Natural killer cell treated with Interleukin-12 subunit alpha and Interleukin-12 subunit beta and Interleukin-15 and Interleukin-18, amount 100 ng/mL, for 72 hours (primary cell): ENCODE measurements around the gene PDS5B. TPM values are rescaled to one million over a fixed set of nuclear protein-coding genes. Genes with fewer than 3 reads are reported as not detected.

Source experiments
- ATAC-seq, 2 donors: fragments of 150-1000 bp; cut with Tn5 transposase in 1 of 2; sonication (Bioruptor Pico), chemical (Tn5 transposase) in 1 of 2; 2 replicates each; pipeline ENCODE4 v1.10.0; 2021
- DNase-seq: peaks from one replicate; pipeline ENCODE4 v3.0.0; 2022; ENCODE audit warnings: low spot score
- H3K27ac Mint-ChIP-seq, 2 donors: 1 replicate in 1 of 2; 2 replicates in 1 of 2; pipeline ENCODE4 v1.8.0; 2022; ENCODE audit warnings: mixed read lengths in 2 of 2, mild to moderate bottlenecking in 1 of 2, moderate library complexity in 1 of 2
- H3K27me3 Mint-ChIP-seq, 2 donors: 1 replicate in 1 of 2; 2 replicates in 1 of 2; pipeline ENCODE4 v1.8.0; 2022; ENCODE audit warnings: mixed read lengths in 2 of 2
- H3K36me3 Mint-ChIP-seq: one replicate; pipeline ENCODE4 v1.8.0; 2022; ENCODE audit warnings: mixed read lengths
- H3K4me1 Mint-ChIP-seq, 2 donors: 1 replicate in 1 of 2; 2 replicates in 1 of 2; pipeline ENCODE4 v1.8.0; 2022; ENCODE audit warnings: low read depth in 2 of 2, mixed read lengths in 2 of 2, mild to moderate bottlenecking in 1 of 2
- H3K4me3 Mint-ChIP-seq: one replicate; pipeline ENCODE4 v1.8.0; 2022; ENCODE audit warnings: mixed read lengths
- H3K9me3 Mint-ChIP-seq: 2 replicates; pipeline ENCODE4 v1.8.0; 2022; ENCODE audit warnings: mixed read lengths
- total RNA-seq, 2 donors: library from RNA; stranded (reverse); gene quantifications; one replicate each; pipeline ENCODE4 v1.2.3, GENCODE V29; 2022

Gene PDS5B
- total RNA-seq, 2 donors from 2014 or later = 46.9 to 48.6 TPM

- Mint-ChIP-seq H3K4me3 (no peak overlapping the region), H3K27me3 (no peaks in the 10 kb centered on the region), H3K4me1 (peaks cover 47 to 56% of the 10 kb centered on the region in 2 donors), H3K9me3 (no peaks in the 10 kb centered on the region), H3K27ac (no peak overlapping the region), H3K36me3 (peaks cover 17% of the 10 kb centered on the region)
- ATAC-seq = no peak
- no peak for DNase-seq
These were observed 23.2 kb downstream of the PDS5B start for GRCh38 chr13:32609428-32609827.

GRCh38 chr13:32610538-32610937, 24.3 kb downstream of the PDS5B start:
- DNase-seq (no peak), ATAC-seq (no peak)
- Mint-ChIP-seq H3K4me3 (no peak overlapping the region), H3K27me3 (no peaks in the 10 kb centered on the region), H3K36me3 (peaks cover 9% of the 10 kb centered on the region), H3K27ac (no peak overlapping the region), H3K9me3 (no peaks in the 10 kb centered on the region), H3K4me1 (peaks cover 39 to 47% of the 10 kb centered on the region in 2 donors)

- H3K9me3 Mint-ChIP-seq = no peaks in the 10 kb centered on the region
- peaks cover 6% of the 10 kb centered on the region for H3K36me3 Mint-ChIP-seq
- DNase-seq = no peak
- no peak for ATAC-seq
- no peak overlapping the region for H3K4me3 Mint-ChIP-seq
- H3K4me1 Mint-ChIP-seq = peaks cover 35 to 42% of the 10 kb centered on the region in 2 donors
- H3K27ac Mint-ChIP-seq = no peak overlapping the region
- no peaks in the 10 kb centered on the region for H3K27me3 Mint-ChIP-seq
These were observed 24.7 kb downstream of the PDS5B start for GRCh38 chr13:32610977-32611376.

GRCh38 chr13:32616883-32617511, 30.7 kb downstream of the PDS5B start:
- peaks cover 30 to 38% of the 10 kb centered on the region in 2 donors for H3K4me1 Mint-ChIP-seq
- no peaks in the 10 kb centered on the region for H3K27me3 Mint-ChIP-seq
- no peak overlapping the region for H3K27ac Mint-ChIP-seq
- DNase-seq (no peak), ATAC-seq (no peak)
- peaks cover under 1% of the 10 kb centered on the region for H3K9me3 Mint-ChIP-seq
- peaks cover 7% of the 10 kb centered on the region for H3K36me3 Mint-ChIP-seq
- no peak overlapping the region for H3K4me3 Mint-ChIP-seq

GRCh38 chr13:32622827-32623226, 36.6 kb downstream of the PDS5B start:
- Mint-ChIP-seq H3K9me3 (peaks cover 9% of the 10 kb centered on the region), H3K36me3 (peaks cover 17% of the 10 kb centered on the region), H3K4me1 (peaks cover 42 to 45% of the 10 kb centered on the region in 2 donors), H3K27ac (no peak overlapping the region), H3K4me3 (no peak overlapping the region), H3K27me3 (no peaks in the 10 kb centered on the region)
- no peak for DNase-seq
- peak in 1 of 2 donors; percentile 58 for ATAC-seq

GRCh38 chr13:32624441-32624840, 38.2 kb downstream of the PDS5B start:
- H3K27ac Mint-ChIP-seq = no peak overlapping the region
- DNase-seq (no peak), ATAC-seq (no peak)
- peaks cover 34 to 41% of the 10 kb centered on the region in 2 donors for H3K4me1 Mint-ChIP-seq
- peaks cover 9% of the 10 kb centered on the region for H3K9me3 Mint-ChIP-seq
- H3K4me3 Mint-ChIP-seq = no peak overlapping the region
- H3K36me3 Mint-ChIP-seq = peaks cover 17% of the 10 kb centered on the region
- no peaks in the 10 kb centered on the region for H3K27me3 Mint-ChIP-seq

- no peak overlapping the region for H3K27ac Mint-ChIP-seq
- peaks cover 35 to 44% of the 10 kb centered on the region in 2 donors for H3K4me1 Mint-ChIP-seq
- H3K36me3 Mint-ChIP-seq = peaks cover 5% of the 10 kb centered on the region
- DNase-seq = no peak
- H3K4me3 Mint-ChIP-seq = no peak overlapping the region
- no peaks in the 10 kb centered on the region for H3K27me3 Mint-ChIP-seq
- peaks cover 4% of the 10 kb centered on the region for H3K9me3 Mint-ChIP-seq
- no peak for ATAC-seq
These were observed 41.5 kb downstream of the PDS5B start for GRCh38 chr13:32627793-32628192.

GRCh38 chr13:32629313-32629712, 43.1 kb downstream of the PDS5B start:
- Mint-ChIP-seq H3K27me3 (no peaks in the 10 kb centered on the region), H3K4me1 (peaks cover 34 to 42% of the 10 kb centered on the region in 2 donors), H3K36me3 (no peaks in the 10 kb centered on the region), H3K4me3 (no peak overlapping the region), H3K9me3 (no peaks in the 10 kb centered on the region), H3K27ac (no peak overlapping the region)
- ATAC-seq (no peak), DNase-seq (no peak)

GRCh38 chr13:32629866-32630265, 43.6 kb downstream of the PDS5B start:
- Mint-ChIP-seq H3K27me3 (no peaks in the 10 kb centered on the region), H3K4me3 (no peak overlapping the region), H3K36me3 (no peaks in the 10 kb centered on the region), H3K4me1 (peaks cover 31 to 37% of the 10 kb centered on the region in 2 donors), H3K9me3 (no peaks in the 10 kb centered on the region), H3K27ac (no peak overlapping the region)
- no peak for ATAC-seq
- DNase-seq = no peak

GRCh38 chr13:32632343-32632909, 46.2 kb downstream of the PDS5B start:
- ATAC-seq = no peak
- Mint-ChIP-seq H3K36me3 (no peaks in the 10 kb centered on the region), H3K27me3 (no peaks in the 10 kb centered on the region), H3K4me3 (no peak overlapping the region), H3K27ac (peak overlapping the region in 1 of 2 donors; percentile 47), H3K4me1 (peaks cover 20 to 27% of the 10 kb centered on the region in 2 donors), H3K9me3 (no peaks in the 10 kb centered on the region)
- no peak for DNase-seq

- H3K9me3 Mint-ChIP-seq = no peaks in the 10 kb centered on the region
- DNase-seq (no peak), ATAC-seq (no peak)
- H3K27ac Mint-ChIP-seq = no peak overlapping the region
- no peak overlapping the region for H3K4me3 Mint-ChIP-seq
- no peaks in the 10 kb centered on the region for H3K27me3 Mint-ChIP-seq
- H3K36me3 Mint-ChIP-seq = no peaks in the 10 kb centered on the region
- peaks cover 13 to 14% of the 10 kb centered on the region in 2 donors for H3K4me1 Mint-ChIP-seq
These were observed 50.5 kb downstream of the PDS5B start for GRCh38 chr13:32636711-32637110.

- no peak for DNase-seq
- Mint-ChIP-seq H3K27me3 (no peaks in the 10 kb centered on the region), H3K27ac (no peak overlapping the region), H3K36me3 (no peaks in the 10 kb centered on the region), H3K4me3 (no peak overlapping the region), H3K9me3 (no peaks in the 10 kb centered on the region), H3K4me1 (peaks cover 20 to 31% of the 10 kb centered on the region in 2 donors)
- ATAC-seq = no peak
These were observed 52.5 kb downstream of the PDS5B start for GRCh38 chr13:32638739-32639138.

- peak; percentile 68 to 76 for ATAC-seq
- no peak overlapping the region for H3K4me3 Mint-ChIP-seq
- H3K36me3 Mint-ChIP-seq = no peaks in the 10 kb centered on the region
- H3K4me1 Mint-ChIP-seq = peaks cover 23 to 36% of the 10 kb centered on the region in 2 donors
- DNase-seq = peak; percentile 66
- H3K27me3 Mint-ChIP-seq = no peaks in the 10 kb centered on the region
- no peak overlapping the region for H3K27ac Mint-ChIP-seq
- no peaks in the 10 kb centered on the region for H3K9me3 Mint-ChIP-seq
These were observed 53.4 kb downstream of the PDS5B start for GRCh38 chr13:32639502-32640105.

GRCh38 chr13:32642316-32642715, 56.1 kb downstream of the PDS5B start:
- Mint-ChIP-seq H3K9me3 (no peaks in the 10 kb centered on the region), H3K4me1 (peaks cover 42 to 61% of the 10 kb centered on the region in 2 donors), H3K36me3 (no peaks in the 10 kb centered on the region), H3K27me3 (no peaks in the 10 kb centered on the region), H3K4me3 (peak overlapping the region; percentile 44), H3K27ac (peak overlapping the region; percentile 24 to 40)
- DNase-seq = no peak
- peak in 1 of 2 donors; percentile 47 for ATAC-seq
